HG02610 (cell line): Measurements from ENCODE around the gene KIF26B.

Source experiments
- ATAC-seq: cut with Tn5 transposase; IDR thresholded peaks from one replicate; pipeline ENCODE4 v1.9.1; 2021; ENCODE audit warnings: mild to moderate bottlenecking, moderate library complexity; ENCODE audit not compliant: unreplicated experiment

KIF26B gene

DNA sequence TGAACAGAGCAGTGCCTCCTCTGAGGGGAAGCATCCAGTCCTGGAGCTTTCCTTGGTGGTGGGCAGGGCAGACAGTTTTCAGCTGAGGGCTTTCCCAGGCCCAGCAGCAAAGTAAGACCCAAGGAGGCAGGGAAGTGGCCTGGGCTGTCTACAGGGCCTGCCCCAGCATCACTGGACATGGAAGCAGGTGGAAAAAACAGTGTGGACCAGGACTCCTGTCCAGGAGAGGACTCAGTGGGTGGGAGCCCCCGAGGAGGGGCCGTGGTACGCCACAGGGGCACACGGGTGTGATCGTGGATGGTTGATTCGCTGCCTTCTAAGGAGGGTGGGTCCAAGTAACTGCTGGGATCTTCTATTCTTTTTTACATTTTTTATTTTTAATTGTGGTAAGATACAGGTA, 387.6 kb downstream of the KIF26B start:
- no peak for ATAC-seq

DNA sequence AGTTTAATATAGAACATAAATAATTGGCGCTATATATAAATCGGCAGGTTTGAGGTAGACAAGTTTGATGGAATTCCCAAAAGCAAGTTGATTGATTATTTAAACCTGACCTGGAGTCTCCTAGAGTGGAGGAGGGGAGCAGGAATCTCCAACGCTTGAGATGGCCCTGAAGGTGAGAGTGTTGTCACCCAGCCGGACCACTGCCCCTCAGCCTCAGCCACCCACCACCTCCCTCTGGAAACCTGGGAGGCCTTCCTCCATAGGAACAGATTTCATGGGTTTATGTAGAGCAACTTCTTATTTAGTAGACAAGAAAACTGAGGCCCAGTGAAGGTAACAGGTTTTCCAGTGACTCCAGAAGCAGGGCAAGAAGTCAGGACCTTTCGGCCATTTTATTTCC, 389.5 kb downstream of the KIF26B start:
- no peak for ATAC-seq

DNA sequence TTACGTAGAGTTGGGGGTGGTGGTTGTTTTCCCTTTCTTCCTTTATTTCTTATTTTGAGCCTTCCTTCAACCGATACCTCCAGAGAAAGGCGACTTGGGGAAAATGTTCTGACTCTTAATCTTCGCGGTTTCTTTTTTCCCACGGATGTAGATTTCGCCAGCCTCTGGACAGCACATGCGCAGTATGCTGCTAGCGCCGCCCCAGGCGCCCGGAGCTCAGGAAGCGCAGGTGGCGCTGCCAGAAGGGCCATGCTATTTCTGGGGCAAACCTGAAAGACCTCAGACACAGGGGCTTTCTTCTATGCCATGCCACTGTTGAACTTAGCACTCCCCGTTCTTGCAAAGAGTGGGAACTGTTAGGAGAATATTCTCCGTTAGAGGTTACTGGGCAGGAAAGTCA, 392.1 kb downstream of the KIF26B start:
- no peak for ATAC-seq

DNA sequence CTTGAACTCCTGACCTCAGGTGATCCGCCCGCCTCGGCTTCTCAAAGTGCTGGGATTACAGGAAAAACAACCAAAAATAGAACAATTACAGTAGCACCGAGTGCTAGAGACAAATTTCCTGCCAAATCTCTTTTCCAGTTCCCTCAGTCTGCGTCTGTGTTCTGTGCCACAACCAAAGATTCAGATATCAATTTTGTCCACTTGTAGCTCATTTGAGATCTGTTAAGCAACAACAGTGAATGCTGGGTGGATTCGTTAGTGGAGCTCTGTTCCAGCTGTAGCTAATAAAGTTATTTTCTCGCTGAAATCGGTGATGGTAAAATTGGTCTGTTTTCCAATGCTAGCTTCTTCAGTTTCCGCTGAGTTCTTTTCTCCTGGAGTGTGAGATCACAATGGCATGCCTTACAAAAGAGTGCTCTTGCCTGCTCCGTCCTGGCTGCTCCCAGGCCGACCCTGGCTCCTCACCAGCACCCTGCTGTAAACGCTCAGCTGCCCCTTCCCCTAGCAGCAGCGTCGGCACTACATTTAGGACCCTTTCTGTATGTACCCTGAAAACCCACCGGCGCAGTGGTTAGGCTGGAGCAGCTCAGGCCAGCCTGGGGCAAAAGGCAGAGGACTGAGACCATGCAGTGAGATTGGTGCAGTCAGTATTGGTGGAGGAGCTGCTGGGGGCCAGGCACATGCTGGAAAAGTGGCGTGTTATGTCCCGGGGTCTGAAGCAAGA, 395.4 kb downstream of the KIF26B start:
- ATAC-seq, result no peak

DNA sequence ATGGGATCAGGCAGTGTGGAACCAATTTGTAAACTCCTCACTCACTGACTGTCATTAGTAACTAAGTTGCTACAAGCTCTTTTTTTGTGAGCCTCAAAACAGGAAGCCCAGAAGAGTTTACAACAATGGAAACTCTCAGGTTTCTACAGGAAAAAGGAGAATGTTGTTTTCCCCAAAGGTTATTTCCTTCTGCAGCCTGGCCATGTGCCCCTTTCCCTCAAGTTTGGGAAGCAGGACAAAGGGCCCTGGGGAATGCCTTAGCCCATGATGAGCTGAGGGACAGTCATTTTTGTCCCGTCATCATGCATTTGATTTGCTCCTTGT, 395.9 kb downstream of the KIF26B start:
- ATAC-seq, result no peak

DNA sequence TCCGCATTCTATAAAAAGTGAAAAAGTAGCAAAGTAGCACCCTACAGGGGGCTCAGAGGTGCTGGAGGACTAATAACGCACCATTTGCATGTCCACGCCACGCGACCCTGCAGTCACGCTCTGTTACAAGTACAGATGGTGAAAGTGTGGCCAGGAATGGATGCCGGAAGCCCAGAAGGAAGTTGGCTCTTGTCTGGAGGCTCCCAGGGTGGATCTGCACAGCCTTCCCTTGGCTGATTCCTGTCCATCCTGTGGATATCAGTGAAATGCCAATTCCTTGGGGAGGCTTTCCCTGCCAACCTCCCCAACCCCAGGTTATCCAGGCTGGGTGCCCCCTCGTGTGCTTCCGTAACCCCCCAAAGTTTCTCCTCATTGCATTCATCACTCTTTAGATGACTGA, 396.8 kb downstream of the KIF26B start:
- ATAC-seq, result no peak

DNA sequence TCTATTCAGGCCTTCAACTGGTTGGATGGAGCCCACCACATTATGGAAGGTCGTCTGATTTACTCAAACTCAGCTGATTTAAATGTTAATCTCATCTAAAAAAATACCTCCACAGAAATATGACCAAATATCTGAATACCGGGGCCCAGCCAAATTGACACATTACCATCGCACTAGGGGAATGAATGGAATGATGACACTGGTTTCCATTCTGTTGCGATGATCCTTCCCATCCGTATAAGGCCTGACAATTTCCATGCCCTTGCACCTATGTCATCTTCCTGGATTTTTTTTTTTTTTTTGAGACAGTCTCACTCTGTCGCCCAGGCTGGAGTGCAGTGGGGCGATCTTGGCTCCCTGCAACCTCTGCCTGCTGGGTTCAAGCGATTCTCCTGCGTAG, 397.5 kb downstream of the KIF26B start:
- ATAC-seq, result no peak

DNA sequence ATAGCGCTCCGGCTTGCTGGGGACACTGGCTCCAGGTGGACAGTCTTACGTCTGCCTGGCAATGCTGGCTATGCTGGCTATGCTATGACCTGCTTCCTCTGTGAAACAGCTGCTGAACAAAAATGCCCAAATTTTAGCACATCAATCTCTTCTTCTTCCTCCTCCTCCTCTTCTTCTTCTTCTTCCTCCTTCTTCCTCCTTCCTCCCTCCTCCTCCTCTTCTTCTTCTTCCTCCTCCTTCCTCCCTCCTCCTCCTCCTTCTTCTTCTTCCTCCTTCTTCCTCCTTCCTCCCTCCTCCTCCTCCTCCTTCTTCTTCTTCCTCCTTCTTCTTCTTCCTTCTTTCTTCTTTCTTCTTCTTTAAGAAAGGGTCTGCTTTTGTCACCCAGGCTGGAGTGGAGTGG, 401.3 kb downstream of the KIF26B start:
- ATAC-seq, result no peak

DNA sequence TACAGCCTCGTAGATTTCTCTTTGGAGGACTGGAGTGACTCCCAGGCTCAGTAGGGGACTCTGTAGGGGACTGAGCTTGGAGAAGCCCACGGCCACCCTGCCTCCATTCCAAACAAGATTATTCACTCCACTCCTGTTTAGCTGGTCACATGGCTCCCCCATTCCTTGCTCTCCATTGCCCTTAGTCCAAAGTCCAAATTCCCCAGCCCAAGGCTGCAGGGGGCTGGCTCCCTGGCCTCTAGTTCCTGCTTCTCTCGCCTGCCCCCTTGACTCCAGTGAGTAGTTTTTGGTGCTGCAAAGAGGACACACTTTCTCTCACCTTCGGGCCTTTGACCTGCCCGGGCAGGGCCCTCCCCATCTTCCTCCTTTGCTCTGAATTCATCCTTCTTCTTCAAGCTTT, 403.3 kb downstream of the KIF26B start:
- ATAC-seq, result no peak

DNA sequence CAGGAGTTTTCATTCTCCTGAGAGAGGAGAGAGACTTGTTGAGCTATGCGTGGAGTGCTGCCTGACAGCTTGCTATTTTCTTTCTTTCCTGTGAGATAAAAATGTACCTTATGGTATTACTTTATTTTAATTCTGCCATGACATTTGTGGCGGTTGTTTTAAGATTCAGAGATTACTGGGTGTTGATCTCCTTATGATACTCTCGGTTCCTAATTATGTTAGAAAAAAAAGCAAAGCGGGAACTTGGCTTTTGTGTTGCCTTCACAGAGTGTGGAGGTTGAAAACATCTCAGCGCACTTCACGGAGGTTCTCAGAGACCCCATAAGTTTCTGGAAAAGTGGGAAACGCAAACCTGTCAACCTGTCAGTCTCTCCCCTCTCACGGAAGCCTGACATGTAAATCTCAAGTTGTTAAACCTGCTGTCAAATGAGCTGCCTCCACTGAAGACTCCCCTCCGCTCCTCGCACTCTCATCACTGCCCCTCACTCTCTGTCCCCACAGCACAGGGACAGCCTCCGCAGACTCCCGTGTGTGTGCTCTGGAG, 405.6 kb downstream of the KIF26B start:
- ATAC-seq, result no peak

DNA sequence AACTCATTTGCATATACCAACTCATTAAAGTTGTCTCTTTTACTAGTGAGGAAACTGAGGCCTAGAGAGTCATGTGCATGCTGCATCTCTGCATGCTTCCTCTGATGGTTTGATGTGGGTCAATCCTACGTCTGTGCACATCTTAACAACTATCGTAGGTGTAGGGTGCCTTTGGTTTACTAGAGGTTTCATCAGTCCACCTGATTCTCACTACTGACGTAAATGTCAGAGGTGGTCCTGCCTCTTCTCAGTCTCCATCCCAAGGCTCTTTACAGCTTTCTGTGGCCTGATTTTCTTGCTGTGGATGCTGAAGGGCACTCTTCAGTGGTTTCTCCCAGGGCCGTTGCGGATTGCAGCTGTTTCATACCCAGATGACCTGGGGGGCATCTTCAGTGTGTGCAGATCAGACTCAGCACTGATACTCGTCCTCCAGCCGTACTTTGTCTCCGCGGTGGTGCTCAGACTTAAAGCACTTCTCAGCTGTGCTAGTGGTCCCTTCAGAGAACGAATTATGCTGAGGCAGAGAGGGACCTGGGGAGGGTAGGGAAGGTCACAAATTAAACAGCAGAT, 407.0 kb downstream of the KIF26B start:
- no peak for ATAC-seq

DNA sequence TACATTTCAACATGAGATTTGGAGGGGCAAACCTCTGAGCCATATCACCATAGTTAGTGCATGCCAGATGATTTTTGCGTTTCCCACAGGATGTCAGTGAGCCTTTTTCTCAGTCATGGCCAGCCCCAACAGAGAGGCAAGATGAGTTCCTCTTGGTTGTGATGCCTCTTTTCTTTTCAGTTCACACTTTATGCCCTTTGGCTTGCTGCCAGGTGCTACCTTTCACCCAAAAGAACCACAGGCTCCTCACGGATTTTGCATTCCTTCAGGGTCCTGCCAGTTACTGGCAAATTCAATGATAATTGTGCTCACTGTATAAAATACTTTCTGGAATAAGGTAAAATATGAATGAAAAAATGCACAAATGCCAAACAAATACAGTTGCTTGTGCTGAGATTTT, 411.3 kb downstream of the KIF26B start:
- ATAC-seq, result no peak

DNA sequence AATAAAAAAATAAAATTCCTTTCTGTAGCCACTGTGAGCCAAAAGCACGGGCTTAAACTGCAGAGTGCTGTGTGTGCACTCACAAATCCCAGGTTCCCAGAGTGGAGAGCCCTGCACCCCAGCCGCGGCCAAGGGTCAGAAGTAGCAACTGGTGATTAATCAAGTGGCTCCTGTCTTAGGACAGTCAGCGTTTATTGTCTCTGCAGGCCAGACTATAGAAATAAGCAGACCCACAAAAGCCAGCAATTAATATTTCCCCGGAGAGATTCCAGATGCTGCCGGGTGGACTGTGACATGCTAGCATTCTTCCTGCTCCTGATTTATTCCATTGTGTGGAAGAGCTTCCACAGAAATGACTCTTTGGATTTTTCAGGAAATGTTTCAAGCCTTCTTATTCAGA, 412.2 kb downstream of the KIF26B start:
- no peak for ATAC-seq

DNA sequence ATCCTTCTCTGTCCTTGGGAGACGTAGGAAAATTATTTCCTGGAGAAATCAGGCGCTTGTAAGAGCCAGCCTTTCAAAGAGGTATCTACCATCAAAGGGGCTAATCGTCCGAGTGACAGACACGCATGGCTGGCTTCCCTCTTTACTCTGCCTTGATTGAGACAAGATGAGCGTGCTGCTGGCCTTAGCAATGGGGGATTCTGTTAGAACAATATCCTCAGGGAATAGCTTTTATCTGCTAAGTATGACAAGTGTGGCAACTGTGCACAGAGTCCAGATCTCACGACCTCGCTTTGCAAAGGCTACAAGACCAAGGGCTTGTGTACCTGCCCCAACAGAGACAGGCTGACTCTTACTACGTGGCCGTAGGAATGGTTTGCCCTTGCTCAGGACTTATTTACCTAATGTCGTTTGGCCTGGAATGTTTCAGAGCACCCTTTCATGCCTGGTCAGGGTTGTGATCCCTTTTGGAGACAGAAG, 417.1 kb downstream of the KIF26B start:
- no peak for ATAC-seq

DNA sequence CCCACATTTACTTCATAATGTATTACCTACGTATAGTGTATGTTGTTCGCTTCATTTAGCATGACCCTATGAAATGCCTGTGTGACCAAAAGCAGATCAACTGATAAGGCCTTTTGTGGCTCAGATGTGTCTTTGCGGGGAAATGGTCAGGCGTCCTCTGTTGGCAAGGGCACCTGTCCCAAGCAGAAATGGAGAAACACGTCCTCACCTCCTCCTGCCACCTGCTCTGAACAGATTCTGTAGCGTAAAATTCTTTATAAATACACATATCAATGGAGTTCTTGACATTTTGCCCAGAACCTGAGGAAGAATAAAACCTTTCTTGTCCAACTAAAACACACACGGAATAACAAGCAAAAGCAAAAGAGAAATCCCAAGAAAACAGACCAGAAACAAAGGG, 417.9 kb downstream of the KIF26B start:
- ATAC-seq, result no peak

DNA sequence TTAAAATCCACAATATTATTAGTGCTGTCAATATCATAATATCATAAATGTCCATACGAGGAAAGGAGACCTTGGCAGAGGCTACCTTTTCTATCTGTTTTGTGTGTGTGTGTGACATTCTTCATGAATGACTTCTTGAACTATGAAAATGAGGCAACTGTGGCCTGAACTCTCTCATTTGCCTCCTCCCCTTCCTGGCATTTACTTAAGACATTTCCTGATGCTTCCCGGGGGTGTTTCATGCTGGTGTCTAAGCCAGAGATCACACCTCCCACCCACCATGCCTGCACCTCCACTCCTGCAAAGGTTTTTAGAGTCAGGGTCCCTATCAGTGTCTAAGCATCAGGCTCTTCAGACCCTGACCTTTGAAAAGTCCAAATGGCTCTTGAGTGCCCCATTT, 420.9 kb downstream of the KIF26B start:
- no peak for ATAC-seq

DNA sequence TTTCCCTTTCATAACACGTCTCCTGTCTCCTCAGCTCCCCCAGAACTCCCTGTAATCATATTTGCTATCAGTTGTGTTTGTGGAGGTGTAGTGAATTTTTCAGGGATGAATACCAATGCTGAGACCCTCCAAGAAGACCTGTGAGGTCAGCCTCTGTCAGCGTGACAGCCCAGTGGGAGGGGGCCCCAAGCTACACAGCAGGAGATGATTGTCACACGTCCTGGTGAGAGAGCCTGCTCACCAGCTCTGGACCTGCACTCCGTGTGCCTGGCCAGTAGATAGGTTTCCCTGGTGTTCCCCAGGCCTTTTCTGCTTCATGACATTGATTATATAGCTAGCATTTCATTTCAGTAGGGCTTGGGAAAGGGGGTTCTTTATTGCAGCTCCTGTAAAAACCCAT, 421.5 kb downstream of the KIF26B start:
- ATAC-seq, result no peak

DNA sequence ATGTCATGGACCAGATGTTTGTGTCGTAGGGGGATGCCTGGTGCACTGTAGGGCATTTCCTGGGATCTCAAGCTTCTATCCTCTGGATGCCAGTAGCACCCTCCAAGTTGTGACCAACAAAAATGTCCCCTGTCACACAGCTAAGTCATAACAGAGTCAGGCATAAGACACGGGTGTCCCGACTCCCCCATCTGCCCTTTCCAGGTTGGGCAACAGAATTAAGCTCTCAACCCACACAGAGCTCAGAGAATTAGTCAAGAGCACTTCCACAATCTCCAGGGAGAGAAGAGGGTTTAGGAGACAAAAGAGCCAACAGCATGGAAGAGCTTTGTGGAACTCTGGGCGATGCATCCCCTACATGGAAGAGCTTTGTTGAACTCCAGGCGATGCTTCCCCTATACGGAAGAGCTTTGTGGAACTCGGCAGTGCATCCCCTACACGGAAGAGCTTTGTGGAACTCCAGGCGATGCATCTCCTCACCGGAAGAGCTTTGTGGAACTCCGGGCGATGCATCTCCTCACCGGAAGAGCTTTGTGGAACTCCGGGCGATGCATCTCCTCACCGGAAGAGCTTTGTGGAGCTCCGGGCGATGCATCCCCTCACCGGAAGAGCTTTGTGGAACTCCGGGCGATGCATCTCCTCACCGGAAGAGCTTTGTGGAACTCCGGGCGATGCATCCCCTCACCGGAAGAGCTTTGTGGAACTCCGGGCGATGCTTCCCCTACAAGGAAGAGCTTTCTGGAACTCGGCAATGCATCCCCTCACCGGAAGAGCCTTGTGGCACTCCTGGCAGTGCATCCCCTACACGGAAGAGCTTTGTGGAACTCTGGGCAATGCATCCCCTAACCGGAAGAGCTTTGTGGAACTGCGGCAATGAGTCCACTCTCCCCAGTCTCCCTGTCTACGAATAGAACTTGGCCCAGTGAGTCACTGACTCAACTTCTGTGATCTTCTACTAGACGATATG, 422.7 kb downstream of the KIF26B start:
- no peak for ATAC-seq

DNA sequence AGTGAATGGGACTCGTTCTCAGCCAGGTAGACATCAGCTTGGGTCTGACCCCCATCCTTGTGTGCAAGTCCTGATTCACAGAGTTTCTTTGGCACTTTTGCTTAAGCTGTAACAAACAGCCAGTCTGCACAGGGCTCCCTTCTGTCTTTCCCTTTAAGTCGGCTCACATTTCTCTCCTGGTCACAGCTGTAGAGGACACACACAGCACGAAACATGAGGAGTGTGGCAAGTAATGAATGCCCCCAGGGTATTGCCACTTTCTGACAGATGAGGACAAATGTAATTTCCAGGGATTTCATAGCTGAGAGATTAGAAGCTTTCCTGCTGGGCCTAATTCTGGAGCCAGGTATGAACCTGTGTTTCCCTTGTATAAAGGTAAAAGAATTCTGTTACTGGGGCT, 423.5 kb downstream of the KIF26B start:
- ATAC-seq, result no peak

DNA sequence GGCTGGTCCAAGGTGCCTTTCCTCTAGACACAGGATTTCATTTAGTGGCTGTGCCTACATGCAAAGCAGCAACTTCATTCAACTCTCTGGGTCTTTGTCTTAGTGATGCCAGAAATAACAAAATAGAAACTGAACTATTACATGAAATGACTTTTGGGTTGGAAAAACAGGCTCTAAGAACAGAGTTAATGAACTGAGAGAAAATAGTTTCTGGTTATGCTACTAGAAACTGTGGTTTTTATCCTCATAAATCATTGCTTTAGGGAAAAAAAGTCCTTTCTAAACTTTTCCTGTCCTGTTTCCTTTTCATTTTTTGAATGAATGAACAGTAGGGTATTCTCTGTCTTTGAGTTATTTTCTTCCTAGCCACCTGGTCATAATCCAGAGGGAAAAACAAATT, 424.0 kb downstream of the KIF26B start:
- no peak for ATAC-seq

DNA sequence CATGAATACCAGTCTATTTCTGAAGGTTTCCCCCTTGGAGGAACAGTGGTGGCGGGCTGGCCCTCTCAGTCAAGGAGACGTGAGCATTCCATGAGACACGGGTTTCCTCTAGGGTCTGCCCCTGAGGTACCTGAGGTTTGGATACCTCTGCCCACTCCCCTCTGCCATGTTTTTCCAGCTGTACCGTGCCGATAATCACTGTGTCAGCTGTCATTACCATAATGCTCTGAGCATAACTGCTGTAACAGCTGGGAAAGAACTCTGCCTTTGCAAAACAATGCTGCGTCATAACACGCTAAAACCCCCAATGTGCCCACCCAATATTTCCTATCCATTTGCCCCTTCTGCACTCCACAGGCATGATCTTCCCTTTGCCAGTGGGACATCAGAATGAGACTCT, 425.1 kb downstream of the KIF26B start:
- ATAC-seq, result no peak

DNA sequence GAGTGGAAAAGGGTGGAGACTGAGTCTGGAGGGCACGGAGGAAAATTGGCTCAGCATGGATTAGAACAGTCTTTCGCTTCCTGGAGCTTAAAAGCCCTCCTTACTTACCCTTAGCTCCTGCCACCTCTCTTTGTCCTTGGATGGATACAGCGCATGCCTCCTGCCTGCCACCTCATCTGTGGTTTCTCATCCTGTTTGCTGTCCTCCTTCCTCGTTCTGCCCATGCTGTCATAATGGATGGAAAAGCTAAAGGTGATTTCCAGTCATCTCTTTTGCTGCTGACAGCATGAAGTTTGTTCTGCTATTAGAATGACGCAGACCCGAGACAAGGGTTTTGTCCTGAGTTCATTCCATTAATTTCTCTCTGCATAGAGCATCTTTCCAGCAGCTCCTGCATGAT, 425.9 kb downstream of the KIF26B start:
- ATAC-seq, result no peak
